ENCODE data around the gene SLC6A18. TPM values are rescaled to one million over a fixed set of nuclear protein-coding genes. Genes with fewer than 3 reads are reported as not detected.
"Not testable (repeated sequence)": the region's sequence is repeated elsewhere in the genome, so short reads cannot be mapped to it uniquely, and the experiment has no call there.

SLC6A18 gene
- total RNA-seq, 4 donors from 2014 or later, result not detected

DNA sequence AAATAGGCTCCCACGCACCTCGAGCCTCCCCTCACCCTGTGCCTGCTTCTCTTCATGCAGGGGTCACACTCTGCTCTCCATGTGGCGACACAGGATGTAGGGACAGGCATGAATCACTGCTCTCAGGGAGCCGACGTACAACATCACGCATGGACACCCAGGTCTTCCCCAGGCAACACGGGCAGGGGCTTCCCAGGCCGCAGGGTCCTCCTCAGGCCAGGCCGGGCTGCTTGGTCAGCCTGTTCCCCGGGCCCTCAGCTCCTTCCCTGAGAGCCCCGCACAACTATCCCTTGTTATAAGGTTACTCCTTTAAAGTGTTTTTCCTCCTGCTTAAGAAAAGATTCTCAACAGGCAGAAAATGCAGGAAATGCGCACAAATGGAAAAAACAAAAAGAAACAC lies 1.1 kb downstream of the SLC6A18 start:
- TF ChIP-seq, protein P1, sequence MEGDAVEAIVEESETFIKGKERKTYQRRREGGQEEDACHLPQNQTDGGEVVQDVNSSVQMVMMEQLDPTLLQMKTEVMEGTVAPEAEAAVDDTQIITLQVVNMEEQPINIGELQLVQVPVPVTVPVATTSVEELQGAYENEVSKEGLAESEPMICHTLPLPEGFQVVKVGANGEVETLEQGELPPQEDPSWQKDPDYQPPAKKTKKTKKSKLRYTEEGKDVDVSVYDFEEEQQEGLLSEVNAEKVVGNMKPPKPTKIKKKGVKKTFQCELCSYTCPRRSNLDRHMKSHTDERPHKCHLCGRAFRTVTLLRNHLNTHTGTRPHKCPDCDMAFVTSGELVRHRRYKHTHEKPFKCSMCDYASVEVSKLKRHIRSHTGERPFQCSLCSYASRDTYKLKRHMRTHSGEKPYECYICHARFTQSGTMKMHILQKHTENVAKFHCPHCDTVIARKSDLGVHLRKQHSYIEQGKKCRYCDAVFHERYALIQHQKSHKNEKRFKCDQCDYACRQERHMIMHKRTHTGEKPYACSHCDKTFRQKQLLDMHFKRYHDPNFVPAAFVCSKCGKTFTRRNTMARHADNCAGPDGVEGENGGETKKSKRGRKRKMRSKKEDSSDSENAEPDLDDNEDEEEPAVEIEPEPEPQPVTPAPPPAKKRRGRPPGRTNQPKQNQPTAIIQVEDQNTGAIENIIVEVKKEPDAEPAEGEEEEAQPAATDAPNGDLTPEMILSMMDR (IDR thresholded peaks at IDR 0.05), result no peak
- DNase-seq (ENCODE audit: low spot score) (no peak), ATAC-seq (ENCODE audit: low FRiP score) (no peak)

- no peak for DNase-seq (ENCODE audit: low spot score)
Measured at GRCh38 chr5:1226839-1227581, 1.8 kb downstream of the SLC6A18 start.

GRCh38 chr5:1227667-1228066 lies 2.5 kb downstream of the SLC6A18 start:
- TF ChIP-seq, protein P1 (IDR thresholded peaks at IDR 0.05), result no peak
- DNase-seq (ENCODE audit: low spot score) (no peak), ATAC-seq (ENCODE audit: low FRiP score) (no peak)

More at GRCh38 chr5:1226839-1227581, 1.8 kb downstream of the SLC6A18 start:
- ATAC-seq (ENCODE audit: low FRiP score), result no peak
- TF ChIP-seq, protein P1 (IDR thresholded peaks at IDR 0.05), result no peak

DNA sequence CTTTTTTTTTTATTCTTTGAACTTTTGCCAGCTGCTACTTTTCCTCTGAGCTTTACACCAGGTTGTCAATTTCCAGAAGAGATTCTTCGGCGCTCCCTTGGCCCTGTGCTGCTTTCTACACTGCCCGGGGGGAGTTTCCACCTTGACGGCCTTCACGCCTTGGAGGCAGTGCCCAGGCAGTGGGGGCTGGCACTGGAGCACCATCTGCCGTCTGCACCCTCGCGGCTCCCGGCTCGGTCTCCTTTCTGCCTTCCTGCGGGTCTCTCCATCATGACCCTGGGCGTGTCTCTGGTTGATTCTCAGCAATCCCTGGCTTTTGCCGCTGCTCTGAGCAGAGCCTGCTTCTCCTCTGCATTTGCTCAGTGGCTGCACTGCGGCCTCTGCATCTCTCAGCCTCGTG lies 2.9 kb downstream of the SLC6A18 start:
- ATAC-seq (ENCODE audit: low FRiP score), result no peak
- TF ChIP-seq, protein P1 (IDR thresholded peaks at IDR 0.05), result no peak
- DNase-seq (ENCODE audit: low spot score), result no peak

DNA sequence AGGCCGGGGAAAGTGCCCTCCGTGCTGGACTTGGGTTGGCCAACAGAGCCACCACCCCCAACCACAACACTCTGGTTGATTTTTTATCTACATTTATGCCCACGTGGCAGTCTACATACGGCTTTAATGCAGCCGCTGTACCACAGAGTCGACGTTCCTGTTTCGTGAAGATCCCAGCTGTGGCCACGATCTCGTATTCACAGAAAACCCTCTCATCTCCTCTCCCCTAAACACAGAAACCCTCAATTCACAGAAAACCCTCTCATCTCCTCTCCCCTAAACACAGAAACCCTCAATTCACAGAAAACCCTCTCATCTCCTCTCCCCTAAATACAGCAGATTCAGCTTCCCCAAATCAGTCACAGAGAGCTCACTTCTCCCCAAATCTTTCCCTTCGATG lies 3.8 kb downstream of the SLC6A18 start:
- ATAC-seq (ENCODE audit: low FRiP score); DNase-seq (ENCODE audit: low spot score): not testable (repeated sequence)

DNA sequence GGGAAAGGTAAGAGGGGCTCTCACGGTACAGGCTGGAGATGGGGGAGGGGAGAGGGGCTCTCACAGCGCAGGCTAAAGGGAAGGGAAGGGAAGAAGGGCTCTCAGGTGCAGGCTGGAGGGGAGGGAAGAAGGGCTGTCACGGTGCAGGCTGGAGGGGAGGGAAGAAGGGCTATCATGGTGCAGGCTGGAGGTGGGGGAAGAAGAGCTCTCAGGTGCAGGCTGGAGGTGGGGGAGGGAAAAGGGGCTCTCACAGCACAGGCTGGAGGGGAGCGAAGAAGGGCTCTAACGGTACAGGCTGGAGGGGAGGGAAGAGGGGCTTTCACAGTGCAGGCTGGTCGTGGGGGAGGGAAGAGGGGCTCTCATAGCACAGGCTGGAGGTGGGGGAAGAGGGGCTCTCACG lies 4.6 kb downstream of the SLC6A18 start:
- TF ChIP-seq, protein P1 (IDR thresholded peaks at IDR 0.05), result no peak
- no peak for DNase-seq (ENCODE audit: low spot score)
- no peak for ATAC-seq (ENCODE audit: low FRiP score)

GRCh38 chr5:1230551-1230950 lies 5.4 kb downstream of the SLC6A18 start:
- no peak for ATAC-seq (ENCODE audit: low FRiP score)
- TF ChIP-seq, protein P1 (IDR thresholded peaks at IDR 0.05), result no peak
- DNase-seq (ENCODE audit: low spot score), result no peak
